Stomach (tissue), 9 donors: ENCODE data around the gene FAM240B. TPM values are rescaled to one million over a fixed set of nuclear protein-coding genes. Genes with fewer than 3 reads are reported as not detected.

Experiments used
- DNase-seq, 2 donors: peaks; one replicate each; pipeline versions ENCODE4 v3.0.0 to v3.0.0-alpha.2; 2013 to 2019
- H3K27ac ChIP-seq, 5 donors: fragments of 200-600 bp in 4 of 5; sonication (generic) in 4 of 5; one replicate each; pipeline ENCODE4 v1.5.1; 2013 to 2019; ENCODE audit warnings: mild to moderate bottlenecking in 1 of 5, moderate library complexity in 1 of 5
- H3K27me3 ChIP-seq, 3 donors: fragments of 200-600 bp; sonication (generic); one replicate each; pipeline ENCODE4 v1.5.1; 2017 to 2019; ENCODE audit warnings: mixed run types in 1 of 3
- H3K36me3 ChIP-seq, 4 donors: fragments of 200-600 bp; sonication (generic); 1 replicate in 3 of 4; 2 replicates in 1 of 4; pipeline ENCODE4 v1.5.1; 2016 to 2019
- H3K4me1 ChIP-seq, 4 donors: fragments of 200-600 bp; sonication (generic); one replicate each; pipeline ENCODE4 v1.5.1; 2016 to 2019
- H3K4me3 ChIP-seq, 4 donors: fragments of 200-600 bp; sonication (generic) in 3 of 4; one replicate each; pipeline ENCODE4 v1.5.1; 2016 to 2019; ENCODE audit warnings: mild to moderate bottlenecking in 1 of 4
- H3K9me3 ChIP-seq, 4 donors: fragments of 200-600 bp; sonication (generic); one replicate each; pipeline ENCODE4 v1.5.1; 2016 to 2019
- EP300 ChIP-seq: sonication (generic); formaldehyde crosslinking; IDR thresholded peaks from one replicate; pipeline ENCODE4 v1.6.1; 2017; ENCODE audit warnings: antibody characterized with exemption
- POLR2A ChIP-seq, 4 donors: fragments of 450-650 bp; IDR thresholded peaks; one replicate each; pipeline ENCODE4 v1.6.1; 2016; ENCODE audit warnings: antibody characterized with exemption in 4 of 4, control low read depth in 2 of 4, mild to moderate bottlenecking in 1 of 4, moderate library complexity in 1 of 4
- POLR2AphosphoS5 ChIP-seq, 3 donors: sonication (generic); formaldehyde crosslinking; IDR thresholded peaks; one replicate each; pipeline ENCODE4 v1.6.1; 2016; ENCODE audit warnings: antibody characterized with exemption in 3 of 3
- WGBS, 5 donors: extraction: QIAGEN DNeasy Blood & Tissue Kit in 3 of 5; methylation state at CpG; one replicate each; pipeline versions ENCODE4 v1.1.5 to v1.1.7; 2013 to 2018; 5-methylcytosine and 5-hydroxymethylcytosine counted together
- intact Hi-C: fragments of 100-400 bp; cut with DNase I; formaldehyde crosslinking; loops from one replicate; pipeline ENCODE4 v1.15.1; 2023; ENCODE audit warnings: low total_unique reads
- polyA plus RNA-seq, 3 donors: library from polyadenylated mRNA; stranded (reverse); fragments of 200-250 nt; gene quantifications; one replicate each; pipeline ENCODE4 v1.2.3, GENCODE V29; 2013
- total RNA-seq, 5 donors: library from RNA; depleted of rRNA; stranded (reverse); fragments of >200 nt; gene quantifications; one replicate each; pipeline versions ENCODE4 v1.1.0 to v1.2.3, GENCODE V29; 2014 to 2016
- TF ChIP-seq, protein P1 (sequence below), 7 experiments: fragments of 450-650 bp in 4 of 7; fragments of 200-600 bp in 3 of 7; sonication (generic) in 3 of 7; IDR thresholded peaks; one replicate each; pipeline ENCODE4 v1.5.1; 2016 to 2019; ENCODE audit warnings: antibody characterized with exemption in 7 of 7, control low read depth in 2 of 7, mild to moderate bottlenecking in 1 of 7
- donor health status: healthy with polysubstance abuse.
- donor health status: Bipolar disorder and iron deficiency.
- donor health status: healthy.

FAM240B gene
- total and polyA plus RNA-seq, 8 donors, result not detected

- Histone ChIP-seq H3K27ac (no peak overlapping the region), H3K27me3 (peaks cover 0 to 6% (median 0%) of the 10 kb centered on the region in 3 donors), H3K36me3 (no peaks in the 10 kb centered on the region), H3K4me1 (peaks cover 0 to 8% (median 6%) of the 10 kb centered on the region in 4 donors), H3K9me3 (no peaks in the 10 kb centered on the region), H3K4me3 (no peak overlapping the region)
- DNase-seq, result no peak
- no peak for TF ChIP-seq POLR2AphosphoS5 (IDR thresholded peaks at IDR 0.05)
- TF ChIP-seq, protein P1, sequence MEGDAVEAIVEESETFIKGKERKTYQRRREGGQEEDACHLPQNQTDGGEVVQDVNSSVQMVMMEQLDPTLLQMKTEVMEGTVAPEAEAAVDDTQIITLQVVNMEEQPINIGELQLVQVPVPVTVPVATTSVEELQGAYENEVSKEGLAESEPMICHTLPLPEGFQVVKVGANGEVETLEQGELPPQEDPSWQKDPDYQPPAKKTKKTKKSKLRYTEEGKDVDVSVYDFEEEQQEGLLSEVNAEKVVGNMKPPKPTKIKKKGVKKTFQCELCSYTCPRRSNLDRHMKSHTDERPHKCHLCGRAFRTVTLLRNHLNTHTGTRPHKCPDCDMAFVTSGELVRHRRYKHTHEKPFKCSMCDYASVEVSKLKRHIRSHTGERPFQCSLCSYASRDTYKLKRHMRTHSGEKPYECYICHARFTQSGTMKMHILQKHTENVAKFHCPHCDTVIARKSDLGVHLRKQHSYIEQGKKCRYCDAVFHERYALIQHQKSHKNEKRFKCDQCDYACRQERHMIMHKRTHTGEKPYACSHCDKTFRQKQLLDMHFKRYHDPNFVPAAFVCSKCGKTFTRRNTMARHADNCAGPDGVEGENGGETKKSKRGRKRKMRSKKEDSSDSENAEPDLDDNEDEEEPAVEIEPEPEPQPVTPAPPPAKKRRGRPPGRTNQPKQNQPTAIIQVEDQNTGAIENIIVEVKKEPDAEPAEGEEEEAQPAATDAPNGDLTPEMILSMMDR (IDR thresholded peaks at IDR 0.05), result no peak
- TF ChIP-seq POLR2A (IDR thresholded peaks at IDR 0.05), result no peak
- TF ChIP-seq EP300, result no peak
- WGBS, 5 donors, result 90 to 97% (median 92%) methylated on average over 19 of the region's 19 CpGs
- intact Hi-C loops, result no loop called here
These were observed 46.3 kb downstream of the FAM240B start for GRCh38 chr9:38673399-38674193.

- no peaks in the 10 kb centered on the region for H3K9me3 ChIP-seq
- H3K4me1 ChIP-seq, result peaks cover 0 to 8% (median 6%) of the 10 kb centered on the region in 4 donors
- TF ChIP-seq POLR2A (IDR thresholded peaks at IDR 0.05), result no peak
- no peak for TF ChIP-seq EP300
- TF ChIP-seq, protein P1 (IDR thresholded peaks at IDR 0.05), result no peak
- TF ChIP-seq POLR2AphosphoS5 (IDR thresholded peaks at IDR 0.05), result no peak
- H3K27me3 ChIP-seq, result peaks cover 0 to 8% (median 0%) of the 10 kb centered on the region in 3 donors
- DNase-seq, result no peak
- 73 to 83% (median 79%) methylated on average over 5 of the region's 5 CpGs for WGBS, 5 donors
- H3K4me3 ChIP-seq, result no peak overlapping the region
- H3K36me3 ChIP-seq, result no peaks in the 10 kb centered on the region
- intact Hi-C loops, result no loop called here
- no peak overlapping the region for H3K27ac ChIP-seq
These were observed 48.2 kb downstream of the FAM240B start for GRCh38 chr9:38671748-38672147.

DNA sequence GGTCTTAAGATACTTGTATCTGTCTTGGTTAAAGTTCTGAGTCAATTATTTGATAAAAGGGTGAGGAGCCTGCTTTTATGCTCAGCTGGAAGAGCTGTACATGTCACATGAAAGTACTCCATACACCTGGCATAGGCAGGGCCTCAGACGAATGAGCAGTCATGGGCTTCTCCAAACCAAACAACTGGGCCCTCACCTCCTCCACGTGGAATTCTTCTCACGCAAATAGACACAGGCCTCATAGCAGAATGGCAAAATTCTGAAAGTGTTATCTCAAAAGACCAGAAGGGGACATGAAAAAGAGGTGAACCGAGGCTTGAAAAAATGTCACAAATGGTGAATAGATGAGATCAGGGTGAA, 48.6 kb downstream of the FAM240B start:
- no peak for DNase-seq
- WGBS, 5 donors, result 70 to 88% (median 79%) methylated on average over 4 of the region's 4 CpGs
- H3K27me3 ChIP-seq, result peaks cover 0 to 8% (median 0%) of the 10 kb centered on the region in 3 donors
- no peak overlapping the region for H3K4me3 ChIP-seq
- no peak overlapping the region for H3K27ac ChIP-seq
- peaks cover 0 to 8% (median 6%) of the 10 kb centered on the region in 4 donors for H3K4me1 ChIP-seq
- H3K36me3 ChIP-seq, result no peaks in the 10 kb centered on the region
- intact Hi-C loops, result no loop called here
- TF ChIP-seq, protein P1 (IDR thresholded peaks at IDR 0.05), result no peak
- TF ChIP-seq POLR2AphosphoS5 (IDR thresholded peaks at IDR 0.05) (no peak), EP300 (no peak), POLR2A (IDR thresholded peaks at IDR 0.05) (no peak)
- H3K9me3 ChIP-seq, result no peaks in the 10 kb centered on the region

DNA sequence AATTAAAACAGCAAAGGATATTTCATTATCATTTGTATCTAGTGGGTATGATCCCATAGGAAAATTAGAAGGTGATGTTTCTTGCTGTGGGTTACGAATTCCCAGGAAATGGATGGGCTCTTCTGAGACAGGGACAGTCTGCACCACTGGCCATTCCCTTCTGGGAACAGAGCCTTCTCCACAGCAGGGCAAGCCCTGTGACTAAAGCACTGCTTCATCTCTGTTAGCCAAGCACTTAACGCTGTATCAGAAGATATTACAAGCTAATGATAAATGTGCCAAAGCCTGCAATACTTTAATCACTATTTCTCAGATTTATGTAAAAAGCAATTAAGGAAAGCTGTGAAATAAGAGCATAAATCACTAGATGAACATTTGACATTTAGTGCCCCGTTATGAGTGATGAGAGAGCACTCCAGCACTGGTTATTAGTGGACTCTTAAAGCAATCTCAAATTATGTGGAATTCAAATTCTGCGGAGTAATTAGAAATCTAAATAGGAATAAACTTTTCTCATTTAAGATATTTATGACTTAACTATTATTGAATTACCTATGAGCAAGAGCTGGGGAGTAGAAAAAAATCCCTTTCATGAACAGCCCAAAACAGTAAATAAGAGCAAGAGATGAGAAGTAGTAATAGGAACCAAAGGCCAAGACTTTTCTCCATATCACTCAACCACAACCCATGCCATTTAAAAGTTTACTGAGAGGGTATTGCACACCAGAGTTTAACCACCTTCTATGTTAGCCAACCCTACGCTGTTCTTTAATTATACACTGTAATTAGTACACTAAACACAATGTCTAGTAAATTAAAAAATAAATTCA, 49.2 kb downstream of the FAM240B start:
- WGBS, 5 donors, result 71 to 92% (median 84%) methylated on average over 5 of the region's 5 CpGs
- no peak overlapping the region for H3K4me3 ChIP-seq
- peaks cover 0 to 8% (median 6%) of the 10 kb centered on the region in 4 donors for H3K4me1 ChIP-seq
- H3K27me3 ChIP-seq, result peaks cover 0 to 8% (median 0%) of the 10 kb centered on the region in 3 donors
- no peak for DNase-seq
- no peaks in the 10 kb centered on the region for H3K36me3 ChIP-seq
- intact Hi-C loops, result no loop called here
- no peak overlapping the region for H3K27ac ChIP-seq
- H3K9me3 ChIP-seq, result no peaks in the 10 kb centered on the region
- TF ChIP-seq POLR2A (IDR thresholded peaks at IDR 0.05) (no peak), POLR2AphosphoS5 (IDR thresholded peaks at IDR 0.05) (no peak)
